Endothelial cell of umbilical vein (primary cell): Measurements from ENCODE around the gene SPECC1L.
"Not testable (repeated sequence)": the region's sequence is repeated elsewhere in the genome, so short reads cannot be mapped to it uniquely, and the experiment has no call there.

Experiments used
- CTCF ChIP-seq, 2 donors: IDR thresholded peaks; 1 replicate in 1 of 2; 2 replicates in 1 of 2; pipeline ENCODE4 v1.5.1; 2011; ENCODE audit warnings: low read length in 2 of 2, mild to moderate bottlenecking in 2 of 2, moderate library complexity in 2 of 2, control low read depth in 1 of 2, inconsistent platforms in 1 of 2, low read depth in 1 of 2; ENCODE audit not compliant: insufficient read depth in 1 of 2; ENCODE audit errors: extremely low read depth in 1 of 2
- EZH2 ChIP-seq: IDR thresholded peaks from 2 replicates; pipeline ENCODE4 v1.6.1; 2012; ENCODE audit warnings: borderline replicate concordance, low read depth, mild to moderate bottlenecking, moderate library complexity, low read length, inconsistent platforms; ENCODE audit not compliant: severe bottlenecking
- FOS ChIP-seq: IDR thresholded peaks from 2 replicates; pipeline ENCODE4 v1.6.1; 2011; ENCODE audit warnings: mild to moderate bottlenecking, low read length, moderate library complexity, borderline replicate concordance; ENCODE audit not compliant: insufficient read depth
- GATA2 ChIP-seq: IDR thresholded peaks from 2 replicates; pipeline ENCODE4 v1.7.0; 2011; ENCODE audit warnings: low read depth, mild to moderate bottlenecking, moderate library complexity, mixed read lengths, low read length; ENCODE audit not compliant: insufficient read length, insufficient read depth
- JUN ChIP-seq: IDR thresholded peaks from 2 replicates; pipeline ENCODE4 v1.6.1; 2011; ENCODE audit warnings: borderline replicate concordance, low read depth; ENCODE audit not compliant: insufficient read length, insufficient read depth
- MYC ChIP-seq: IDR thresholded peaks from one replicate; pipeline ENCODE4 v1.6.1; 2011; ENCODE audit warnings: mild to moderate bottlenecking, low read depth, low read length
- POLR2A ChIP-seq: IDR thresholded peaks from 2 replicates; pipeline ENCODE4 v1.6.1; 2012; ENCODE audit warnings: low read depth, mild to moderate bottlenecking, control low read depth, low read length
- POLR2AphosphoS5 ChIP-seq: IDR thresholded peaks from 2 replicates; pipeline ENCODE4 v1.6.1; 2012; ENCODE audit warnings: low read depth, mild to moderate bottlenecking, control low read depth, low read length, moderate library complexity; ENCODE audit not compliant: insufficient read depth

- not testable (repeated sequence) for TF ChIP-seq POLR2A; CTCF (IDR thresholded peaks at IDR 0.05; ENCODE audit: extremely low read depth in 1 of 2, insufficient read depth in 1 of 2, low read depth in 1 of 2, low read length in 2 of 2); EZH2; POLR2AphosphoS5; FOS; MYC; JUN; GATA2
Measured at GRCh38 chr22:24294913-24295312, 24.3 kb downstream of the SPECC1L start.
